Left ventricle myocardium inferior (tissue), 1 donor: ENCODE data around the gene GPR155. TPM values are rescaled to one million over a fixed set of nuclear protein-coding genes. Genes with fewer than 3 reads are reported as not detected.

Experiments
- DNase-seq: peaks from one replicate; pipeline ENCODE4 v3.0.0-alpha.2; 2020
- H3K27ac ChIP-seq: fragments of 200-600 bp; replicated peaks from 2 replicates; pipeline ENCODE4 v1.8.0; 2021
- H3K27me3 ChIP-seq: fragments of 200-600 bp; 2 replicates; pipeline ENCODE4 v1.8.0; 2021; ENCODE audit warnings: low read depth
- H3K36me3 ChIP-seq: fragments of 200-600 bp; 2 replicates; pipeline ENCODE4 v1.8.0; 2021
- H3K4me1 ChIP-seq: fragments of 200-600 bp; 2 replicates; pipeline ENCODE4 v1.8.0; 2021
- H3K4me3 ChIP-seq: fragments of 200-600 bp; 2 replicates; pipeline ENCODE4 v1.8.0; 2021; ENCODE audit warnings: mild to moderate bottlenecking, moderate library complexity
- H3K9me3 ChIP-seq: fragments of 200-600 bp; replicated peaks from 2 replicates; pipeline ENCODE4 v1.8.0; 2021
- intact Hi-C: fragments of 100-400 bp; cut with micrococcal nuclease; formaldehyde crosslinking; loops from one replicate; pipeline ENCODE4 v1.11.0; 2022
- total RNA-seq: library from RNA; stranded (reverse); fragmentation: NEBNext Ultra II Directional; extraction: Animal tissue kit (Norgen Biotek cat#: 25700); gene quantifications from one replicate; pipeline ENCODE4 v1.2.1, GENCODE V29; 2021
- TF ChIP-seq, protein P1 (sequence below): fragments of 200-600 bp; IDR thresholded peaks from 2 replicates; pipeline ENCODE4 v1.8.0; 2021; ENCODE audit warnings: antibody characterized with exemption, mild to moderate bottlenecking, borderline replicate concordance
- donor health status: DM: no; HTN: yes; CAD: no; lungs with severe emphysema.

GPR155 gene
- total RNA-seq, 1 donor from 2014 or later: 16.3 TPM

DNA sequence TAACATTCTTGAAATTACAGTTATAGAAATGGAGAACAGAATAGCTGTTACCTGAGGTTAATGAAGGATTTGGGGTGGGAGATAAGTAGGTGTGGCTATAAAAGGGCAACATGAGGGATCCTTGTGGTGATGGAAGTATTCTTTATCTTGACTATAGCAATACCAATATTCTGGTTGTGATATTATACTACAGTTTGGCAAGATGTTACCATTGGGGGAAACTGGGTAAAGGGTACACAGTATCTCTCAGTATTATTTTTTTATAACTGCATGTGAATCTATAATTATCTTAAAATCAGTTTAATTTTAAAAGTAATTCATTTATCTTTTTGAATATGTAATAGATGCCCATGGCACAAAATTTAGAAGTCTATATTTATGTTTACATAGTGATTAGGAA, 83.2 kb downstream of the GPR155 start:
- H3K27ac ChIP-seq: no peak overlapping the region
- TF ChIP-seq, protein P1, sequence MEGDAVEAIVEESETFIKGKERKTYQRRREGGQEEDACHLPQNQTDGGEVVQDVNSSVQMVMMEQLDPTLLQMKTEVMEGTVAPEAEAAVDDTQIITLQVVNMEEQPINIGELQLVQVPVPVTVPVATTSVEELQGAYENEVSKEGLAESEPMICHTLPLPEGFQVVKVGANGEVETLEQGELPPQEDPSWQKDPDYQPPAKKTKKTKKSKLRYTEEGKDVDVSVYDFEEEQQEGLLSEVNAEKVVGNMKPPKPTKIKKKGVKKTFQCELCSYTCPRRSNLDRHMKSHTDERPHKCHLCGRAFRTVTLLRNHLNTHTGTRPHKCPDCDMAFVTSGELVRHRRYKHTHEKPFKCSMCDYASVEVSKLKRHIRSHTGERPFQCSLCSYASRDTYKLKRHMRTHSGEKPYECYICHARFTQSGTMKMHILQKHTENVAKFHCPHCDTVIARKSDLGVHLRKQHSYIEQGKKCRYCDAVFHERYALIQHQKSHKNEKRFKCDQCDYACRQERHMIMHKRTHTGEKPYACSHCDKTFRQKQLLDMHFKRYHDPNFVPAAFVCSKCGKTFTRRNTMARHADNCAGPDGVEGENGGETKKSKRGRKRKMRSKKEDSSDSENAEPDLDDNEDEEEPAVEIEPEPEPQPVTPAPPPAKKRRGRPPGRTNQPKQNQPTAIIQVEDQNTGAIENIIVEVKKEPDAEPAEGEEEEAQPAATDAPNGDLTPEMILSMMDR: no peak
- H3K27me3 ChIP-seq: no peaks in the 10 kb centered on the region
- H3K4me3 ChIP-seq: no peak overlapping the region
- intact Hi-C loops: no loop called here
- no peaks in the 10 kb centered on the region for H3K4me1 ChIP-seq
- no peak for DNase-seq
- peaks cover 45% of the 10 kb centered on the region for H3K36me3 ChIP-seq
- H3K9me3 ChIP-seq: no peaks in the 10 kb centered on the region

GRCh38 chr2:174400853-174401252, 86.0 kb downstream of the GPR155 start:
- intact Hi-C loops: no loop called here
- peaks cover 12% of the 10 kb centered on the region for H3K4me1 ChIP-seq
- TF ChIP-seq, protein P1: no peak

GRCh38 chr2:174399171-174399570, 87.7 kb downstream of the GPR155 start:
- Histone ChIP-seq H3K36me3 (peaks cover 44% of the 10 kb centered on the region), H3K4me1 (peaks cover 29% of the 10 kb centered on the region), H3K27ac (no peak overlapping the region), H3K4me3 (no peak overlapping the region), H3K9me3 (no peaks in the 10 kb centered on the region), H3K27me3 (no peaks in the 10 kb centered on the region)
- no peak for DNase-seq
- TF ChIP-seq, protein P1: no peak
- intact Hi-C loops: no loop called here

More at GRCh38 chr2:174400853-174401252, 86.0 kb downstream of the GPR155 start:
- no peak for DNase-seq
- Histone ChIP-seq H3K27me3 (no peaks in the 10 kb centered on the region), H3K9me3 (no peaks in the 10 kb centered on the region), H3K27ac (no peak overlapping the region), H3K4me3 (no peak overlapping the region), H3K36me3 (peaks cover 45% of the 10 kb centered on the region)

DNA sequence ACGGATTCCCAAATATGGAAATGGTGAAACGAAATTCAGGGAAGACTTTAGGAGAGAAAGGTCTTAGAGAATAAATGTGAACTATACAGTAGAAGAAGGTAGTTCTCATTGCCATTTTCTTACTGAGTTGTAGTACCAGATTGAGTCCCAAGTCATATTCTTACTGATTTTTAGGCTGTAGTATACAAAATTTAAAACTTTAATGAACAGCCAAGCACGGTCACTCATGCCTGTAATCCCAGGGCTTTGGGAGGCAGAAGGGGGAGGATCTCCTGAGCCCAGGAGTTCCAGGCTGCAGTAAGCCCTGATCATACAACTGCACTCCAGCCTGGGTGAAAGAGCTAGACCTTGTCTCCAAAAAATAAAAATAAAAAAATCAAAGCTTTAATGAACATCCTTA, 89.1 kb downstream of the GPR155 start:
- Histone ChIP-seq H3K4me1 (peaks cover 43% of the 10 kb centered on the region), H3K27ac (no peak overlapping the region), H3K4me3 (no peak overlapping the region), H3K36me3 (peaks cover 30% of the 10 kb centered on the region), H3K9me3 (no peaks in the 10 kb centered on the region), H3K27me3 (no peaks in the 10 kb centered on the region)
- intact Hi-C loops: no loop called here
- TF ChIP-seq, protein P1: no peak
- DNase-seq: no peak

GRCh38 chr2:174395969-174396630, 90.7 kb downstream of the GPR155 start:
- Histone ChIP-seq H3K9me3 (no peaks in the 10 kb centered on the region), H3K27ac (peak overlapping the region; percentile 84), H3K36me3 (peaks cover 13% of the 10 kb centered on the region), H3K4me1 (peaks cover 45% of the 10 kb centered on the region), H3K27me3 (no peaks in the 10 kb centered on the region), H3K4me3 (peak overlapping the region; percentile 84)
- DNase-seq: no peak
- intact Hi-C loops: no loop called here
- TF ChIP-seq, protein P1: no peak
